ENCODE data around the gene ZNF579. TPM values are rescaled to one million over a fixed set of nuclear protein-coding genes. Genes with fewer than 3 reads are reported as not detected.

The ZNF579 gene
- polyA plus RNA-seq, 1 donor from 2014 or later, result 7.4 TPM

- H3F3A ChIP-seq (ENCODE audit: insufficient read depth, low read length, poor library complexity, severe bottlenecking), result no peaks in the 10 kb centered on the region
- H3K4me3 ChIP-seq (ENCODE audit: low read length), result no peak overlapping the region
- no peak overlapping the region for H3K27ac ChIP-seq (ENCODE audit: low read length)
- no peaks in the 10 kb centered on the region for H3K36me3 ChIP-seq (ENCODE audit: insufficient read depth, low read length)
- peaks cover 8% of the 10 kb centered on the region for H3K79me2 ChIP-seq (replicated peaks; ENCODE audit: insufficient read depth, low read length)
- no peaks in the 10 kb centered on the region for H3K27me3 ChIP-seq (ENCODE audit: insufficient read depth, low read depth, low read length)
- H3K9ac ChIP-seq (ENCODE audit: low read length), result no peak overlapping the region
- H3K9me3 ChIP-seq (ENCODE audit: low read length), result no peaks in the 10 kb centered on the region
- H3K4me2 ChIP-seq (ENCODE audit: low read length), result no peak overlapping the region
- TF ChIP-seq, protein P1, sequence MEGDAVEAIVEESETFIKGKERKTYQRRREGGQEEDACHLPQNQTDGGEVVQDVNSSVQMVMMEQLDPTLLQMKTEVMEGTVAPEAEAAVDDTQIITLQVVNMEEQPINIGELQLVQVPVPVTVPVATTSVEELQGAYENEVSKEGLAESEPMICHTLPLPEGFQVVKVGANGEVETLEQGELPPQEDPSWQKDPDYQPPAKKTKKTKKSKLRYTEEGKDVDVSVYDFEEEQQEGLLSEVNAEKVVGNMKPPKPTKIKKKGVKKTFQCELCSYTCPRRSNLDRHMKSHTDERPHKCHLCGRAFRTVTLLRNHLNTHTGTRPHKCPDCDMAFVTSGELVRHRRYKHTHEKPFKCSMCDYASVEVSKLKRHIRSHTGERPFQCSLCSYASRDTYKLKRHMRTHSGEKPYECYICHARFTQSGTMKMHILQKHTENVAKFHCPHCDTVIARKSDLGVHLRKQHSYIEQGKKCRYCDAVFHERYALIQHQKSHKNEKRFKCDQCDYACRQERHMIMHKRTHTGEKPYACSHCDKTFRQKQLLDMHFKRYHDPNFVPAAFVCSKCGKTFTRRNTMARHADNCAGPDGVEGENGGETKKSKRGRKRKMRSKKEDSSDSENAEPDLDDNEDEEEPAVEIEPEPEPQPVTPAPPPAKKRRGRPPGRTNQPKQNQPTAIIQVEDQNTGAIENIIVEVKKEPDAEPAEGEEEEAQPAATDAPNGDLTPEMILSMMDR (IDR thresholded peaks at IDR 0.05; ENCODE audit: poor library complexity, severe bottlenecking), result no peak
- TF ChIP-seq MXI1 (conservative IDR thresholded peaks at IDR 0.05; ENCODE audit: poor library complexity, severe bottlenecking) (no peak), REST (IDR thresholded peaks at IDR 0.05; ENCODE audit: borderline replicate concordance) (no peak), EZH2 (IDR thresholded peaks at IDR 0.05; ENCODE audit: borderline replicate concordance, insufficient read depth, low read length, poor library complexity, severe bottlenecking) (no peak)
- H2AFZ ChIP-seq (ENCODE audit: low read depth, low read length), result no peak overlapping the region
- H4K20me1 ChIP-seq (ENCODE audit: insufficient read depth), result no peaks in the 10 kb centered on the region
- no peaks in the 10 kb centered on the region for H3K9me2 ChIP-seq (ENCODE audit: insufficient read depth, low read length)
Measured at GRCh38 chr19:55619286-55619685, 38.6 kb upstream of the ZNF579 start.

DNA sequence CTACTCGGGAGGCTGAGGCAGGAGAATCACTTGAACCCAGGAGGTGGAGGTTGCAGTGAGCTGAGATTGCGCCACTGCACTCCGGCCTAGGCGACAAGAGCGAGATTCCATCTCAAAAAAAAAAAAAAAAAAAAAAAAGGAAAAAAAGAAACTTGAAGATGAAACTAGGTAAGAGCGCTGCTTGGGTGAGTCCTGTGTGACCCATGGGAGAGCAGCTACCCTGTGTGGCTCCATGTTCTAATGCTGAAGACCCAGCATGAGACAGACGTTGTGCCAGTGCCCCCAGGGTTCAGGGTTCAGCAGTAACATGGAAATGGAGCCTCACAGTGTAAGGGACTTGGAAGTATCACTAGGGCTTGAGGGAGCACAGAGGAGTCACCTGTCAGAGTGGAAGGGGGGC lies 37.8 kb upstream of the ZNF579 start:
- Histone ChIP-seq H3F3A (ENCODE audit: insufficient read depth, low read length, poor library complexity, severe bottlenecking) (no peaks in the 10 kb centered on the region), H2AFZ (ENCODE audit: low read depth, low read length) (no peak overlapping the region), H3K4me2 (ENCODE audit: low read length) (no peak overlapping the region), H4K20me1 (ENCODE audit: insufficient read depth) (no peaks in the 10 kb centered on the region), H3K9me3 (ENCODE audit: low read length) (no peaks in the 10 kb centered on the region), H3K27me3 (ENCODE audit: insufficient read depth, low read depth, low read length) (no peaks in the 10 kb centered on the region), H3K27ac (ENCODE audit: low read length) (no peak overlapping the region), H3K4me3 (ENCODE audit: low read length) (no peak overlapping the region), H3K9me2 (ENCODE audit: insufficient read depth, low read length) (no peaks in the 10 kb centered on the region), H3K9ac (ENCODE audit: low read length) (no peak overlapping the region), H3K79me2 (replicated peaks; ENCODE audit: insufficient read depth, low read length) (peaks cover 3% of the 10 kb centered on the region), H3K36me3 (ENCODE audit: insufficient read depth, low read length) (no peaks in the 10 kb centered on the region)
- TF ChIP-seq MXI1 (conservative IDR thresholded peaks at IDR 0.05; ENCODE audit: poor library complexity, severe bottlenecking) (no peak), REST (IDR thresholded peaks at IDR 0.05; ENCODE audit: borderline replicate concordance) (no peak), SMC3 (conservative IDR thresholded peaks at IDR 0.05; ENCODE audit: poor library complexity) (no peak), TAF1 (IDR thresholded peaks at IDR 0.05; ENCODE audit: low read depth) (no peak), POLR2AphosphoS5 (IDR thresholded peaks at IDR 0.05) (no peak), EP300 (conservative IDR thresholded peaks at IDR 0.05; ENCODE audit: poor library complexity, severe bottlenecking) (no peak), EZH2 (IDR thresholded peaks at IDR 0.05; ENCODE audit: borderline replicate concordance, insufficient read depth, low read length, poor library complexity, severe bottlenecking) (no peak), RAD21 (conservative IDR thresholded peaks at IDR 0.05) (no peak)
- TF ChIP-seq, protein P1 (IDR thresholded peaks at IDR 0.05; ENCODE audit: poor library complexity, severe bottlenecking), result no peak

Measured in neural cell (in vitro differentiated cells).